DMS53 (cell line): ENCODE measurements around the gene PRLR.
"Not testable (repeated sequence)": the region's sequence is repeated elsewhere in the genome, so short reads cannot be mapped to it uniquely, and the experiment has no call there.

Source experiments
- DNase-seq: peaks from one replicate; lab custom pipeline; 2025; lab: John Stamatoyannopoulos, UW

PRLR gene

GRCh38 chr5:35195472-35195852 lies 34.8 kb downstream of the PRLR start:
- no peak for DNase-seq

- DNase-seq = no peak
These were observed 35.4 kb downstream of the PRLR start for GRCh38 chr5:35194635-35195471.

GRCh38 chr5:35192506-35192905 lies 37.8 kb downstream of the PRLR start:
- no peak for DNase-seq

- not testable (repeated sequence) for DNase-seq
These were observed 40.5 kb downstream of the PRLR start for GRCh38 chr5:35189801-35190200.

GRCh38 chr5:35188031-35188457 lies 42.2 kb downstream of the PRLR start:
- peak; percentile 54 for DNase-seq

GRCh38 chr5:35187621-35188020 lies 42.7 kb downstream of the PRLR start:
- DNase-seq = not testable (repeated sequence)

- no peak for DNase-seq
These were observed 43.5 kb downstream of the PRLR start for GRCh38 chr5:35186749-35187148.

- peak; percentile 79 for DNase-seq
These were observed 44.8 kb downstream of the PRLR start for GRCh38 chr5:35185518-35185917.

GRCh38 chr5:35183556-35183955 lies 46.7 kb downstream of the PRLR start:
- DNase-seq = no peak

GRCh38 chr5:35182910-35183535 lies 47.3 kb downstream of the PRLR start:
- DNase-seq = peak; percentile 67

- DNase-seq = no peak
These were observed 47.8 kb downstream of the PRLR start for GRCh38 chr5:35182486-35182885.

GRCh38 chr5:35180046-35180445 lies 50.2 kb downstream of the PRLR start:
- no peak for DNase-seq

GRCh38 chr5:35177783-35178182 lies 52.5 kb downstream of the PRLR start:
- no peak for DNase-seq

GRCh38 chr5:35172533-35172932 lies 57.8 kb downstream of the PRLR start:
- DNase-seq = no peak

- DNase-seq = no peak
These were observed 58.3 kb downstream of the PRLR start for GRCh38 chr5:35171991-35172390.

GRCh38 chr5:35171078-35171477 lies 59.2 kb downstream of the PRLR start:
- peak; percentile 5 for DNase-seq

- DNase-seq = peak; percentile 2
These were observed 64.2 kb downstream of the PRLR start for GRCh38 chr5:35166043-35166442.

- no peak for DNase-seq
These were observed 65.3 kb downstream of the PRLR start for GRCh38 chr5:35164860-35165542.

GRCh38 chr5:35163710-35164033 lies 66.6 kb downstream of the PRLR start:
- no peak for DNase-seq

GRCh38 chr5:35162848-35163709 lies 67.2 kb downstream of the PRLR start:
- DNase-seq = no peak

- DNase-seq = no peak
These were observed 68.5 kb downstream of the PRLR start for GRCh38 chr5:35161652-35162273.
